GM12892 (cell line): ENCODE data around the gene ANKFN1.

Source experiments
- POLR2A ChIP-seq: IDR thresholded peaks from 2 replicates; pipeline ENCODE4 v1.6.1; 2011; ENCODE audit warnings: low read depth, low read length, control low read depth
- POLR2AphosphoS5 ChIP-seq: IDR thresholded peaks from 2 replicates; pipeline ENCODE4 v1.6.1; 2011; ENCODE audit warnings: low read depth, low read length, control low read depth

GRCh38 chr17:56514899-56515298 is 361.6 kb downstream of the ANKFN1 start:
- no peak for TF ChIP-seq POLR2A
- TF ChIP-seq POLR2AphosphoS5, result no peak
